DMS79 (cell line): ENCODE measurements around the gene MGST2.

Source experiments
- DNase-seq: peaks from one replicate; lab custom pipeline; 2025; lab: John Stamatoyannopoulos, UW

Gene MGST2

DNA sequence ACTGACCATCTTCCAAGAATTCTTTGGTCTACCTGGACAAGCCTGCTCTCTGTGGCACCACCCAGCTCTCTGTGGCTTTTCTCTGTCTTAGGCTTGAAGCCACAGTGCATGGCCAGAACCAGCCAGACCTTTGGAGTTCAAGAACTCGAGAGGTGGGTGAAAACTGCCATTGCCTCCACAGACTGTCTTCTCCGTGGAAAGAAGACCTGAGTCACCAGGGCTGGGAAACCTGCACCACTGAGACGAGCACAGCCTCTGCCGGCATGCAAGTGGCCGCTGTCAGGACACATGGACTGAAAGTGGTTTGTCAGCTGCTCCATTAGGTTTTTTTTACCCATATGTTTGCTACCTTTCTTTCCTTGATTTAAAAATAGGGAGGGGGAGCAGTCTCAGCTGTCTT is 74.5 kb downstream of the MGST2 start:
- DNase-seq = no peak

GRCh38 chr4:139740531-139741041 is 75.0 kb downstream of the MGST2 start:
- peak; percentile 65 for DNase-seq

- no peak for DNase-seq
These were observed 77.4 kb downstream of the MGST2 start for GRCh38 chr4:139743027-139743426.

GRCh38 chr4:139744232-139744631 is 78.6 kb downstream of the MGST2 start:
- no peak for DNase-seq

DNA sequence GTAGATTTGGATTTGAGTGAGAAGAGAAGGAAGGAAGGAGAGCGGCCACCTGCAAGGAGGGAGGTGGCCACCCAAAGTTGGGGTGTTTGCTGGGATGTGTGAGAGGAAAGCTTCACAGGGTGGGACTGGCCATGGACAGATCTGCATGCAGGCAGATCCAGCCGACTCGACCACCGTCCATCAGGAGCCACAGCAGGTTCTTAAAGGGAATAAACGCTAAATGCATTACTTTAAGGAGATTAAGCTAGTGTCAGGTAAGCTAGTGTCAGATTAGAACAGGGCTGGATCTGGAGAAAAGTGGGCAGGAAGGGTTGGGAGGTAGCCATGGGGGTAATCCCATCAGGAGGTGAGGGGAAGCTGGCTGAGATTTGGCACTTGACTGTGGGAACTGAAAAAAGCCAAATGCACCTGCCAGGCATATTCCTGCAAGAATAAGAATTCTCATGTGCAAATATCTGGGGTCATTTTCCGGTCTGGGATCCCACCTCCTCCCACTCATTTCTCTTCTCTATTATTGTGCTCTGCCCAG is 79.6 kb downstream of the MGST2 start:
- DNase-seq = no peak

DNA sequence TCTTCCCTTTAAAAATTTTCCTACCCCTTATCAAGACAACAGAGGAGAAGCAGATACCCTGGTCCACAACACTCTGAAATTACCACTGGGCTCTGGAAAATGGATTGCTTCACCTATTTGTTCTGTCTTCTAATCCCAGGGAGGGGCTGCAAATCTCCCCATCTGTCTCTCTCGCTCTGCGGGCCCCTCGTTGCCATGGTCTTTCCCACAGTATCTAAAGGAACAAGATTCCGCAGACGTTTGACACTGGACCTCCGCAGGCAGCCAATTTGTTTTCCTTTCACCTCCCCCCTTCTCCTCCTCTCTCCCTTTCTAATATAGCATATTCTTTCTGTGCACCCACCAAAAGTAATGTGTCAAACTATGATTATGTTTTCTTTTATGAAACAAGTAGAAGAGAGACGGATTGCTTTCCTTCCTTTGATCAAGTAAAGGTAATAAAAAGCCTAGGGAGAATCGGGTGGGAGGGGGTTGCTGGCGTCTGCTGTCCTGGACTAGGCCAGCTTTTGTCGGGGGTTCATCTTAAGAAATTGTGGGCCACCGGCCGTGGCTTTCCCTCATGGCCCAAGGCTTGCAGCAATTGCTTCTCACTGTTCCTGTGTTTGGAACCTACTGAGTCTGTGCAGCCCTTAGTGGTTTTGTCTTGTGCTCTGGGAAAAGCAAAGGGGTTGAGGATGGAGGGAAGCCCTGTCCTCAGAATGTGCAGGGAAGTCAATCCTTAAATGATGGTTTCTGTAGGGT is 81.0 kb downstream of the MGST2 start:
- no peak for DNase-seq

GRCh38 chr4:139749338-139749737 is 83.7 kb downstream of the MGST2 start:
- DNase-seq = no peak

DNA sequence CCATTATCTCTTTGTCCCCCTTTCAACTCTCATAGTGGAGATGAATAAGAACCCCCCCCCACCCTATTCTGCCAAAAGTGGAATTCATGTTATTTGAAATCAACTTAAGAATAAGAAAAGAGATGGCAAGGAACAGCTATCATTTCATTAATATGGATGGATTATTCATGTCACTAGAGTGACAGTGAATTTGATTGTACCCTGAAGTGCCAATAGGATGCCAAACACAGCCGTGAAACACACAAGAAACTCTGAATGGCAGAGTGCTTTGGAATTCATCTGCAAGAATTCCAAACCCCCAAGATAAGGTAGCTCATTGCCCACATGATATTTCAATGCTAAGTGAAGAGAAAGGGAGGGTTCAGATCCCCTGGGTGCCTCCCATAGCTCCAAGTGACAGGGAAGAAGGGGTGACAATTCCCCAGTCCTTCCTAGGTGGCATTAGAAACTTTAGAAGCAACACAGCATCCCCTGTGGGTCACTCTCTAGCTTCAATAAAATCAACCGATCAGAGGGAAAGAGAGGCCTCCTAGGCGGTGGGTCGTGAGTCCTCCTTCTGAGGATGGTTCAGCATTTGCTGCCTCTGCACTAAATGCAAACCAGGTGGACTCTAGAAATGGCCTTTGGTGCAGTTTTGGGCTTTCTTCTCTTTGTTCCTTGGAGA is 84.3 kb downstream of the MGST2 start:
- no peak for DNase-seq

- no peak for DNase-seq
These were observed 88.1 kb downstream of the MGST2 start for GRCh38 chr4:139753686-139754085.
